ENCODE measurements around the gene PABPC1L.

PABPC1L gene

GRCh38 chr20:44901974-44902373 is 7.9 kb upstream of the PABPC1L start:
- no peak for DNase-seq

- no peak for DNase-seq
These were observed 5.5 kb upstream of the PABPC1L start for GRCh38 chr20:44904377-44904776.

- no peak for DNase-seq
These were observed 631 bp upstream of the PABPC1L start for GRCh38 chr20:44908987-44909871.

GRCh38 chr20:44910690-44911262 is 916 bp downstream of the PABPC1L start:
- DNase-seq, result no peak

- peak; percentile 3 for DNase-seq
These were observed 1.5 kb downstream of the PABPC1L start for GRCh38 chr20:44911264-44911921.

- DNase-seq, result no peak
These were observed 2.3 kb downstream of the PABPC1L start for GRCh38 chr20:44912189-44912588.

GRCh38 chr20:44914924-44915323 is 5.1 kb downstream of the PABPC1L start:
- no peak for DNase-seq

- DNase-seq, result no peak
These were observed 6.7 kb downstream of the PABPC1L start for GRCh38 chr20:44916586-44916985.

- DNase-seq, result no peak
These were observed 7.5 kb downstream of the PABPC1L start for GRCh38 chr20:44917399-44917798.

- DNase-seq, result no peak
These were observed 8.5 kb downstream of the PABPC1L start for GRCh38 chr20:44918342-44918741.

- no peak for DNase-seq
These were observed 8.9 kb downstream of the PABPC1L start for GRCh38 chr20:44918761-44919160.

GRCh38 chr20:44921447-44921846 is 11.6 kb downstream of the PABPC1L start:
- DNase-seq, result no peak

GRCh38 chr20:44924541-44924940 is 14.7 kb downstream of the PABPC1L start:
- no peak for DNase-seq

GRCh38 chr20:44928595-44928994 is 18.7 kb downstream of the PABPC1L start:
- no peak for DNase-seq

- DNase-seq, result no peak
These were observed 20.8 kb downstream of the PABPC1L start for GRCh38 chr20:44930517-44931168.

- DNase-seq, result no peak
These were observed 22.1 kb downstream of the PABPC1L start for GRCh38 chr20:44931911-44932310.

GRCh38 chr20:44932916-44933315 is 23.1 kb downstream of the PABPC1L start:
- no peak for DNase-seq

GRCh38 chr20:44936510-44936909 is 26.6 kb downstream of the PABPC1L start:
- no peak for DNase-seq

GRCh38 chr20:44938637-44939036 is 28.8 kb downstream of the PABPC1L start:
- DNase-seq, result no peak

GRCh38 chr20:44941120-44941691 is 31.3 kb downstream of the PABPC1L start:
- no peak for DNase-seq

- DNase-seq, result no peak
These were observed 32.6 kb downstream of the PABPC1L start for GRCh38 chr20:44942264-44942973.

GRCh38 chr20:44943828-44944227 is 34.0 kb downstream of the PABPC1L start:
- no peak for DNase-seq

All from COR-L47 (cell line).